ENCODE results near the gene NCOR1. TPM values are rescaled to one million over a fixed set of nuclear protein-coding genes. Genes with fewer than 3 reads are reported as not detected.
"Not testable (repeated sequence)": the region's sequence is repeated elsewhere in the genome, so short reads cannot be mapped to it uniquely, and the experiment has no call there.

Gene NCOR1
- polyA plus RNA-seq, 3 donors = 108 to 112 (median 110) TPM

DNA sequence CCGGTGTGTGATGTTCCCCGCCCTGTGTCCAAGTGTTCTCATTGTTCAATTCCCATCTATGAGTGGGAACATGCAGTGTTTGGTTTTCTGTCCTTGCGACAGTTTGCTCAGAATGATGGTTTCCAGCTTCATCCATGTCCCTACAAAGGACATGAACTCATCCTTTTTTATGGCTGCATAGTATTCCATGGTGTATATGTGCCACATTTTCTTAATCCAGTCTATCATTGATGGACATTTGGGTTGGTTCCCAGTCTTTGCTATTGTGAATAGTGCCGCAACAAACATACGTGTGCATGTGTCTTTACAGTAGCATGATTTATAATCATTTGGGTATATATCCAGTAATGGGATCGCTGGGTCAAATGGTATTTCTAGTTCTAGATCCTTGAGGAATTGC is 63.0 kb downstream of the NCOR1 start:
- DNase-seq (ENCODE audit: low read depth in 3 of 3, low spot score in 2 of 3) = not testable (repeated sequence)

- DNase-seq (ENCODE audit: low read depth in 3 of 3, low spot score in 2 of 3) = no peak
Measured at GRCh38 chr17:16150251-16150856, 65.0 kb downstream of the NCOR1 start.

DNA sequence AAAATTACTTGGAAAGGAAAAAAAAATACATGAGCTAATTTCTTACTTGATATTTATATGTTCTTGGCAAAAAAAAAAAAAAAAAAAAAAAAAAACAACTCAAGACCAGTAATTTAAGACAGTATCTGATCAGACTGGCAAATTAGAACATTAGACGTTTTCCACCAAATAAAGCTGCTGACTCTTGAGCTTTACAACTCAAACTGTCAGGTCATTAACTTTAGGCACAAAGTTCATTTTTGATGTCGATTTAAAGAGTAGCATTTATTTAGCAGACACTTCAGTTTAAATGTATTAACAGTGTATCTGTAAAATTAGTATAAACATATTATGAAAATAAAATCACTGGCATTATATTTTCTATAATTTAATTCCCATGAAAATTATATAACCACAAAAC is 66.7 kb downstream of the NCOR1 start:
- DNase-seq (ENCODE audit: low read depth in 3 of 3, low spot score in 2 of 3) = no peak

DNA sequence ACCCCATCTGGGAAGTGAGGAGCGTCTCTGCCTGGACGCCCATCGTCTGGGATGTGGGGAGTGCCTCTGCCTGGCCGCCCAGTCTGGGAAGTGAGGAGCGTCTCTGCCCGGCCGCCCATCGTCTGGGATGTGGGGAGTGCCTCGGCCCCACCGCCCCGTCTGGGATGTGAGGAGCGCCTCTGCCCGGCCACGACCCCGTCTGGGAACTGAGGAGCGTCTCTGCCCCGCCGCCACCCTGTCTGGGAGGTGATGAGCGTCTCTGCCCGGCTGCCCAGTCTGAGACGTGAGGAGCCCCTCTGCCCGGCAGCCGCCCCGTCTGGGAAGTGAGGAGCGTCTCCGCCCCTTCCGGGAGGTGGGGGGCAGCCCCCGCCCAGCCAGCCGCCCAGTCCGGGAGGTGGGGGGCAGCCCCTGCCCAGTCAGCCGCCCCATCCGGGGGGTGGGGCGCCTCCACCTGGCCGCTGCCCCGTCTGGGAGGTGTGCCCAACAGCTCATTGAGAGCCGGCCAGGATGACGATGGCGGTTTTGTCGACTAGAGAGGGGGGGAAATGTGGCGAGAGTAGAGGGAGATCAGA is 69.9 kb downstream of the NCOR1 start:
- not testable (repeated sequence) for DNase-seq (ENCODE audit: low read depth in 3 of 3, low spot score in 2 of 3)

DNA sequence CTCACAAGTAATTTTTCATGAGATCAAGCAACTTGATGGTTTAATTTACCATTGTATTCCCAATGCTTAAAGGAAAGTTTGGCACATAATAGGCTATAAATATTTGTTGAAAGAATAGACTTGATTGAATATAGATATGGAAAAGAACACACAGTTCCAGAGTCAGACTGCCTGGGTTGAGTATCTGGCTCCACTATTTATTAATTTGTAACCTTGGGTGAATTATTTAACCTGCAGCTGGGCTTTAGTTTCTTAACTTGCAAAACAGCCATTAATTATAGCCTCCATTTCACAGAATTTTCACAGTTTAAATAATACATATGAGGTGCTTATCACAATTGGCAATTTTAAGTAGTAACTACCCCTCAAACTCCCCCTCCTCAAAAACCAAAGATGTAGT is 73.6 kb downstream of the NCOR1 start:
- DNase-seq (ENCODE audit: low read depth in 3 of 3, low spot score in 2 of 3) = no peak

DNA sequence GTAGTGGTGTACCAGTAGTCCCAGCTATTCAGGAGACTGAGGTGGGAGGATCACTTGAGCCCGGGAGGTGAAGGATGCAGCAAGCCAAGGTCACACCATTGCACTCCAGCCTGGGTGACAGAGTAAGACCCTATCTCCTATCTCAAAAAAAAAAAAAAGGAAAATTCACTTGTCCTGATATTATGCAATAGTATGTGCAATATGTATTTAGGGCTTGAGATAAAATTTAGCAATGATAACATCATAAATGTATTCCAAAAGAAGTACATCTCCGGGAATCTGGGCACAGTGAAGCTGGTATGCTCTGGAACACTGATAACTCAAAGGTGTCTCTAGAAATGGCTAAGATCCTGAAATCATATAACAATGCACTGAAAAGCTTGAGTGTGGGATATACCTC is 74.5 kb downstream of the NCOR1 start:
- DNase-seq (ENCODE audit: low read depth in 3 of 3, low spot score in 2 of 3) = no peak

GRCh38 chr17:16135461-16135860 is 79.9 kb downstream of the NCOR1 start:
- no peak for DNase-seq (ENCODE audit: low read depth in 3 of 3, low spot score in 2 of 3)

DNA sequence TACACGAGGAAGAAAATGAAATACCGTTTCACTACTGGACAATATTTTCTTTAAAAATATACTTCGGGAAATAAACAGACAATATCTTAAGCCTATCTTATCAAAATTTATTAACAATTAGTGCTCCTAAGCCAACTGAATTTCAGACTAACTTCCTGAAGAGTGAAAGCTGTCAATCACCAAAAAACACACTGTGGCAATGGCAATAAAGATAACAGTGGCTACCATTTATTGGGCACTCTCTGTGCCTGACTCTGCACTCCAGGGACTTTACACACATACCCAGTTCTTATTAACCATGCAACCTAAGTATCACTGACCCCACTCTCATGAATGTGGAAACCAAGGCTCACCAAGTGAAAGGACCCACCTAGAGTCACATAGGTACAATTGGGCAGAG is 83.7 kb downstream of the NCOR1 start:
- DNase-seq (ENCODE audit: low read depth in 3 of 3, low spot score in 2 of 3) = no peak

- DNase-seq (ENCODE audit: low read depth in 3 of 3, low spot score in 2 of 3) = no peak
Measured at GRCh38 chr17:16129441-16130205, 85.7 kb downstream of the NCOR1 start.

- DNase-seq (ENCODE audit: low read depth in 3 of 3, low spot score in 2 of 3) = no peak
Measured at GRCh38 chr17:16123531-16123930, 91.8 kb downstream of the NCOR1 start.

GRCh38 chr17:16122697-16123434 is 92.5 kb downstream of the NCOR1 start:
- DNase-seq (ENCODE audit: low read depth in 3 of 3, low spot score in 2 of 3) = no peak

- DNase-seq (ENCODE audit: low read depth in 3 of 3, low spot score in 2 of 3) = no peak
Measured at GRCh38 chr17:16121915-16122314, 93.4 kb downstream of the NCOR1 start.

DNA sequence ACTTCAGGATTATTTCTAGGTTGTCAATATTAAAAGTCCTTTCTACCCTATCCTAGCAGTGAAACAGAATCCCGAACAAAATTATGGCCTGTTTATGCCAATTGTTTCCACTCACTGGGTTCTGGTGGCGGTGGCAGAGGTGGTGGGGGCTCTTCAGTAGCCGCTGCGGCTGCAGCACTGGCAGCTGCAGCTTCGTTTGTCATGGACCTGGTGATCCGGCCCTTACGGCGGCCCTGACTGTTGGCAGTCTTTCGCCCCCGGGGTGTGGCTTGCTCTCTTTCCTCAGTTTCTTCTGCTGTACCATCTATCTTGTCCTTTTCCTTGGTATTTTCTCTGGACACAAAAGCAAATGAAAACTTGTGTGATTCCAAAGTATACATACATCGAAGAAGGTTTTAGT is 94.4 kb downstream of the NCOR1 start:
- no peak for DNase-seq (ENCODE audit: low read depth in 3 of 3, low spot score in 2 of 3)

DNA sequence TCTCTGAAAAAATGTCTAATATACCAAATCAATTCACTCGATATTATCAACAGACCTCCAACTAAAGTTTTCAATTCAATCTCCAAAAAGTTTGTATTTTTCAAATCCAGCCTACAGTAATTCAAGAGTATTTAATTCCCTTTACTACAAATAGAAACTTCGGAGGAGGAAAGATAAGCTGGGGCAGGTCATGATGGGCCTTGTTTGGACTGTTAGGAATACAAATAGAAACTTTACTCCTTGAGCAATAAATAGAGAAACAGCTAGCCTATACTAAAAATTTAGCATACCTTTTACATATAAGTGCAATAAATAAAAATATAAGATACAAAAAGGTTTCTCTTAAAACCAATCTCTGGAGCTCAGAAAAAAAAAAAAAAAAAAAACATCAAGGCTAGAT is 98.2 kb downstream of the NCOR1 start:
- no peak for DNase-seq (ENCODE audit: low read depth in 3 of 3, low spot score in 2 of 3)

GRCh38 chr17:16115077-16115698 is 100.1 kb downstream of the NCOR1 start:
- not testable (repeated sequence) for DNase-seq (ENCODE audit: low read depth in 3 of 3, low spot score in 2 of 3)

DNA sequence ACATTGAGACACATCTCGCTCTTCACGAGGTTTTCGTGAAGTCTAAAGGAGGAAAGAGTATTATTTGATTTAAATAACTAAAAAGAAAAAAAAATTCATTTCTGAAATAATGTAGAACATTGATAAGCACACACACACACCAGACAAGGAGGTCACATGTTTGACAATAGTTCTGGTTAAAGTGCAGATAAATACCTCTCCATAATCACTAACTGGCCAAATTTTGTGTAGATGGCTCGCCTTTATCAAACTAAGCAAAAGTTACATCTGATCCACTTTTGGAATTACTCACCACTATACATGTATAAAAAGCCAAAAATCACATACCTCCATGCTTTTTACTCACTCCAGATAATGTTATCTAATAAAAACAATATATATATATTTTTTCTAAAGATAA is 106.5 kb downstream of the NCOR1 start:
- no peak for DNase-seq (ENCODE audit: low read depth in 3 of 3, low spot score in 2 of 3)

- DNase-seq (ENCODE audit: low read depth in 3 of 3, low spot score in 2 of 3) = no peak
Measured at GRCh38 chr17:16108386-16108785, 106.9 kb downstream of the NCOR1 start.

DNA sequence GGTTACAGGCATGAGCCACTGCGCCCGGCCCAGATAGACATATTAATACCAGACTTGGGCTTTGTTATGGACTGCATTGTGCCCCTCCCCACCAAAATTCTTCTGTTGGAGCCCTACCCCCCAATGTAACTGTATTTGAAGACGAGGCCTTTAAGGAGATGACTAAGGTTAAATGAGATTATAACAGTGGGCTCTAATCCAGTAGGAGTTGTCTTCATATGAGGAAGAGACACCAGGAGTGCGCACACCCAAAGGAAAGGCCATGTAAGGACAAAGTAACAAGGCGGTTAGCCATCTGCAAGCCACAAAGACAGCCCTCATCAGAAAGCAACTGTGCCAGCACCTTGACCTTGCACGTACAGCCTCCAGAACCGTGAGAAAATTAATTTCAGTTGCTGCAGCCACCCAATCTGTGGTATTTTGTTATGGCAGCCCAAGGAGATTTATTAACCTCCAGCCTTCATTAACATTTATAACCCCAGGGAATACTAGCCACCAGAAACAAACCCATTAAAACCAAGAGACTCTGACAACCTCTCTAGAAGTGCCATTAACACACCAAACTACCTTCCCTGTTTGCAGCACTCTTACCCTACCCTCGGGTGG is 108.1 kb downstream of the NCOR1 start:
- no peak for DNase-seq (ENCODE audit: low read depth in 3 of 3, low spot score in 2 of 3)

DNA sequence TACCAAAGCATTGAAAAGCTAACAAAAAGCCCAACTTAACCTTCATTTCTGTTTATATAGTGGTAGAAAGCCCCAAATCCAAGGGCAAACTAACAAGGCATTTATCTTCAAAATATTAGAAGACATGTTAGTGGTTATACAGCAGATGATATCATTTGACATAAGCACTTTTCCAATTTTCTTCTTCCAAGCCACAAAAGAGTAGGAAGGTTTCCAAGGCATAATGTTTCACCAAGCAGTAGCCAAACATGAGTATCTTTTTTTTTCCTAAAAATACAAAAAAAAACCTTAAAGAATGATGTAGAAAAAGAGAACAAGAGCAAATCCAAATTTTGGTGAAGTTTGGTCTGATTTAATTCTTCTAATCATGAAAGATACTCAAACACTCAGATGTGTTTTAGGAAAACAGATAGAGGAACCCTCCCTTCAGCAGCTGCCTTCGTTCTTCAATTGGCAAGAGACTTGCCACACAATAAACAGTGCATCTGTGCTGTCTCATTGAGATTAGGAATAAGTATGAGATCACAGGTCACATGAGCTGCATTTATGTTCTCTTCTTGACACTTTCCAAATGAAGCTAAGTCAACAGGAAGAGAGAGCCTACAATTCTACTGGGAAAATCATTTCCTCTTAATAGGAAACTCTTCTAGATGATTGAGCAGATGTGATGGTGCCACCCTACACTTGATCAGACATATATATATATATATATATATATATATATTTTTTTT is 109.0 kb downstream of the NCOR1 start:
- no peak for DNase-seq (ENCODE audit: low read depth in 3 of 3, low spot score in 2 of 3)

GRCh38 chr17:16104189-16104588 is 111.1 kb downstream of the NCOR1 start:
- DNase-seq (ENCODE audit: low read depth in 3 of 3, low spot score in 2 of 3) = no peak
